NCI-H446 treated with DMSO at 0.1 percent for 48 hours (cell line): ENCODE results near the gene CHN2.
"Not testable (repeated sequence)": the region's sequence is repeated elsewhere in the genome, so short reads cannot be mapped to it uniquely, and the experiment has no call there.

ENCODE experiments used
- DNase-seq: peaks from one replicate; lab custom pipeline; 2025; lab: John Stamatoyannopoulos, UW

CHN2 gene

GRCh38 chr7:29256693-29257002, 62.1 kb downstream of the CHN2 start:
- no peak for DNase-seq

GRCh38 chr7:29258951-29259350, 64.4 kb downstream of the CHN2 start:
- DNase-seq: no peak

GRCh38 chr7:29262191-29262917, 67.8 kb downstream of the CHN2 start:
- no peak for DNase-seq

GRCh38 chr7:29263601-29264207, 69.1 kb downstream of the CHN2 start:
- DNase-seq: not testable (repeated sequence)

GRCh38 chr7:29265208-29265923, 70.8 kb downstream of the CHN2 start:
- DNase-seq: no peak

GRCh38 chr7:29269935-29270334, 75.4 kb downstream of the CHN2 start:
- no peak for DNase-seq

GRCh38 chr7:29270594-29271318, 76.2 kb downstream of the CHN2 start:
- DNase-seq: no peak

GRCh38 chr7:29271319-29271658, 76.7 kb downstream of the CHN2 start:
- DNase-seq: no peak

- DNase-seq: no peak
These were observed 77.5 kb downstream of the CHN2 start for GRCh38 chr7:29272057-29272456.

GRCh38 chr7:29274146-29275017, 79.8 kb downstream of the CHN2 start:
- no peak for DNase-seq

GRCh38 chr7:29275018-29275318, 80.4 kb downstream of the CHN2 start:
- no peak for DNase-seq

- no peak for DNase-seq
These were observed 80.9 kb downstream of the CHN2 start for GRCh38 chr7:29275493-29275892.

GRCh38 chr7:29276199-29276598, 81.6 kb downstream of the CHN2 start:
- no peak for DNase-seq

- DNase-seq: no peak
These were observed 82.2 kb downstream of the CHN2 start for GRCh38 chr7:29276806-29277205.

- DNase-seq: no peak
These were observed 83.1 kb downstream of the CHN2 start for GRCh38 chr7:29277436-29278215.

GRCh38 chr7:29278337-29279069, 83.9 kb downstream of the CHN2 start:
- no peak for DNase-seq

GRCh38 chr7:29281782-29282541, 87.4 kb downstream of the CHN2 start:
- DNase-seq: no peak

- DNase-seq: no peak
These were observed 88.3 kb downstream of the CHN2 start for GRCh38 chr7:29282819-29283414.

GRCh38 chr7:29284696-29285443, 90.3 kb downstream of the CHN2 start:
- no peak for DNase-seq
